ENCODE data around the gene MED12. TPM values are rescaled to one million over a fixed set of nuclear protein-coding genes. Genes with fewer than 3 reads are reported as not detected.

The MED12 gene
- total RNA-seq, 1 experiment from 2014 or later: 35.2 TPM

- Histone ChIP-seq H2AFZ (ENCODE audit: low read length) (no peak overlapping the region), H3K27me3 (ENCODE audit: low read length) (no peaks in the 10 kb centered on the region), H3K4me3 (ENCODE audit: low read length) (no peak overlapping the region), H3K9ac (ENCODE audit: low read length) (no peak overlapping the region), H3K9me2 (replicated peaks; ENCODE audit: insufficient read depth, low read length) (no peaks in the 10 kb centered on the region), H3K27ac (ENCODE audit: low read length) (no peak overlapping the region), H4K20me1 (ENCODE audit: insufficient read depth, low read depth, low read length) (no peaks in the 10 kb centered on the region), H3K9me3 (ENCODE audit: low read length) (no peaks in the 10 kb centered on the region), H3K36me3 (ENCODE audit: insufficient read depth, low read length) (no peaks in the 10 kb centered on the region), H3K79me2 (ENCODE audit: low read length) (no peaks in the 10 kb centered on the region), H3K4me2 (ENCODE audit: low read depth, low read length, poor library complexity, severe bottlenecking) (no peak overlapping the region), H3K4me1 (ENCODE audit: low read length) (no peaks in the 10 kb centered on the region)
- no peak for DNase-seq
Observed at GRCh38 chrX:71162981-71163380, 44.6 kb downstream of the MED12 start.

- DNase-seq: no peak
- Histone ChIP-seq H3K36me3 (ENCODE audit: insufficient read depth, low read length) (no peaks in the 10 kb centered on the region), H3K4me1 (ENCODE audit: low read length) (no peaks in the 10 kb centered on the region), H3K27me3 (ENCODE audit: low read length) (no peaks in the 10 kb centered on the region), H3K4me3 (ENCODE audit: low read length) (no peak overlapping the region), H4K20me1 (ENCODE audit: insufficient read depth, low read depth, low read length) (no peaks in the 10 kb centered on the region), H3K9me3 (ENCODE audit: low read length) (no peaks in the 10 kb centered on the region), H3K9ac (ENCODE audit: low read length) (no peak overlapping the region), H3K9me2 (replicated peaks; ENCODE audit: insufficient read depth, low read length) (no peaks in the 10 kb centered on the region), H3K79me2 (ENCODE audit: low read length) (no peaks in the 10 kb centered on the region), H2AFZ (ENCODE audit: low read length) (no peak overlapping the region), H3K4me2 (ENCODE audit: low read depth, low read length, poor library complexity, severe bottlenecking) (no peak overlapping the region), H3K27ac (ENCODE audit: low read length) (no peak overlapping the region)
Observed at GRCh38 chrX:71164071-71164470, 45.7 kb downstream of the MED12 start.

GRCh38 chrX:71166461-71166860 is 48.1 kb downstream of the MED12 start:
- H3K27ac ChIP-seq (ENCODE audit: low read length): no peak overlapping the region
- no peaks in the 10 kb centered on the region for H3K9me2 ChIP-seq (replicated peaks; ENCODE audit: insufficient read depth, low read length)
- no peaks in the 10 kb centered on the region for H4K20me1 ChIP-seq (ENCODE audit: insufficient read depth, low read depth, low read length)
- no peaks in the 10 kb centered on the region for H3K9me3 ChIP-seq (ENCODE audit: low read length)
- no peaks in the 10 kb centered on the region for H3K27me3 ChIP-seq (ENCODE audit: low read length)
- no peaks in the 10 kb centered on the region for H3K4me1 ChIP-seq (ENCODE audit: low read length)
- no peak overlapping the region for H3K9ac ChIP-seq (ENCODE audit: low read length)
- no peak overlapping the region for H3K4me3 ChIP-seq (ENCODE audit: low read length)
- H2AFZ ChIP-seq (ENCODE audit: low read length): no peak overlapping the region
- H3K79me2 ChIP-seq (ENCODE audit: low read length): no peaks in the 10 kb centered on the region
- no peak for DNase-seq
- H3K4me2 ChIP-seq (ENCODE audit: low read depth, low read length, poor library complexity, severe bottlenecking): no peak overlapping the region
- H3K36me3 ChIP-seq (ENCODE audit: insufficient read depth, low read length): no peaks in the 10 kb centered on the region

- Histone ChIP-seq H3K4me1 (ENCODE audit: low read length) (no peaks in the 10 kb centered on the region), H2AFZ (ENCODE audit: low read length) (no peak overlapping the region), H3K4me2 (ENCODE audit: low read depth, low read length, poor library complexity, severe bottlenecking) (no peak overlapping the region)
Observed at GRCh38 chrX:71167031-71167781, 48.8 kb downstream of the MED12 start.

GRCh38 chrX:71168134-71168533 is 49.7 kb downstream of the MED12 start:
- H3K27me3 ChIP-seq (ENCODE audit: low read length): no peaks in the 10 kb centered on the region
- H3K9me2 ChIP-seq (replicated peaks; ENCODE audit: insufficient read depth, low read length): no peaks in the 10 kb centered on the region
- no peaks in the 10 kb centered on the region for H4K20me1 ChIP-seq (ENCODE audit: insufficient read depth, low read depth, low read length)
- no peaks in the 10 kb centered on the region for H3K4me1 ChIP-seq (ENCODE audit: low read length)
- H3K36me3 ChIP-seq (ENCODE audit: insufficient read depth, low read length): no peaks in the 10 kb centered on the region
- no peak overlapping the region for H3K9ac ChIP-seq (ENCODE audit: low read length)
- no peak overlapping the region for H3K4me3 ChIP-seq (ENCODE audit: low read length)
- H3K4me2 ChIP-seq (ENCODE audit: low read depth, low read length, poor library complexity, severe bottlenecking): no peak overlapping the region
- no peaks in the 10 kb centered on the region for H3K9me3 ChIP-seq (ENCODE audit: low read length)
- no peak for DNase-seq
- H2AFZ ChIP-seq (ENCODE audit: low read length): no peak overlapping the region
- no peak overlapping the region for H3K27ac ChIP-seq (ENCODE audit: low read length)
- no peaks in the 10 kb centered on the region for H3K79me2 ChIP-seq (ENCODE audit: low read length)

More at GRCh38 chrX:71167031-71167781, 48.8 kb downstream of the MED12 start:
- H4K20me1 ChIP-seq (ENCODE audit: insufficient read depth, low read depth, low read length): no peaks in the 10 kb centered on the region
- H3K9me2 ChIP-seq (replicated peaks; ENCODE audit: insufficient read depth, low read length): no peaks in the 10 kb centered on the region
- no peaks in the 10 kb centered on the region for H3K36me3 ChIP-seq (ENCODE audit: insufficient read depth, low read length)
- no peaks in the 10 kb centered on the region for H3K9me3 ChIP-seq (ENCODE audit: low read length)
- DNase-seq: no peak
- H3K27ac ChIP-seq (ENCODE audit: low read length): no peak overlapping the region
- H3K4me3 ChIP-seq (ENCODE audit: low read length): no peak overlapping the region
- no peaks in the 10 kb centered on the region for H3K79me2 ChIP-seq (ENCODE audit: low read length)
- H3K27me3 ChIP-seq (ENCODE audit: low read length): no peaks in the 10 kb centered on the region
- H3K9ac ChIP-seq (ENCODE audit: low read length): no peak overlapping the region

- Histone ChIP-seq H4K20me1 (ENCODE audit: insufficient read depth, low read depth, low read length) (no peaks in the 10 kb centered on the region), H3K36me3 (ENCODE audit: insufficient read depth, low read length) (no peaks in the 10 kb centered on the region), H2AFZ (ENCODE audit: low read length) (no peak overlapping the region), H3K27me3 (ENCODE audit: low read length) (no peaks in the 10 kb centered on the region), H3K9ac (ENCODE audit: low read length) (no peak overlapping the region), H3K4me2 (ENCODE audit: low read depth, low read length, poor library complexity, severe bottlenecking) (no peak overlapping the region), H3K9me3 (ENCODE audit: low read length) (no peaks in the 10 kb centered on the region), H3K4me1 (ENCODE audit: low read length) (no peaks in the 10 kb centered on the region), H3K9me2 (replicated peaks; ENCODE audit: insufficient read depth, low read length) (no peaks in the 10 kb centered on the region), H3K4me3 (ENCODE audit: low read length) (no peak overlapping the region), H3K79me2 (ENCODE audit: low read length) (no peaks in the 10 kb centered on the region), H3K27ac (ENCODE audit: low read length) (no peak overlapping the region)
- DNase-seq: no peak
Observed at GRCh38 chrX:71169586-71169985, 51.2 kb downstream of the MED12 start.

- no peaks in the 10 kb centered on the region for H3K9me2 ChIP-seq (replicated peaks; ENCODE audit: insufficient read depth, low read length)
- H3K79me2 ChIP-seq (ENCODE audit: low read length): no peaks in the 10 kb centered on the region
- H3K27me3 ChIP-seq (ENCODE audit: low read length): no peaks in the 10 kb centered on the region
- no peak overlapping the region for H3K4me2 ChIP-seq (ENCODE audit: low read depth, low read length, poor library complexity, severe bottlenecking)
- no peaks in the 10 kb centered on the region for H3K9me3 ChIP-seq (ENCODE audit: low read length)
- no peak overlapping the region for H2AFZ ChIP-seq (ENCODE audit: low read length)
- no peak overlapping the region for H3K27ac ChIP-seq (ENCODE audit: low read length)
- H3K4me3 ChIP-seq (ENCODE audit: low read length): no peak overlapping the region
- H3K4me1 ChIP-seq (ENCODE audit: low read length): no peaks in the 10 kb centered on the region
- peaks cover 3% of the 10 kb centered on the region; the same call in 1 of the 2 replicates for H3K36me3 ChIP-seq (ENCODE audit: insufficient read depth, low read length)
- no peak for DNase-seq
- H3K9ac ChIP-seq (ENCODE audit: low read length): no peak overlapping the region
- H4K20me1 ChIP-seq (ENCODE audit: insufficient read depth, low read depth, low read length): no peaks in the 10 kb centered on the region
Observed at GRCh38 chrX:71170660-71171059, 52.3 kb downstream of the MED12 start.

GRCh38 chrX:71171110-71171801 is 52.9 kb downstream of the MED12 start:
- Histone ChIP-seq H3K9me3 (ENCODE audit: low read length) (no peaks in the 10 kb centered on the region), H3K9me2 (replicated peaks; ENCODE audit: insufficient read depth, low read length) (no peaks in the 10 kb centered on the region), H3K4me3 (ENCODE audit: low read length) (no peak overlapping the region), H3K79me2 (ENCODE audit: low read length) (no peaks in the 10 kb centered on the region), H2AFZ (ENCODE audit: low read length) (no peak overlapping the region), H3K27ac (ENCODE audit: low read length) (no peak overlapping the region), H3K36me3 (ENCODE audit: insufficient read depth, low read length) (peaks cover 3% of the 10 kb centered on the region; the same call in 1 of the 2 replicates), H3K27me3 (ENCODE audit: low read length) (no peaks in the 10 kb centered on the region), H3K4me1 (ENCODE audit: low read length) (no peaks in the 10 kb centered on the region), H4K20me1 (ENCODE audit: insufficient read depth, low read depth, low read length) (no peaks in the 10 kb centered on the region), H3K4me2 (ENCODE audit: low read depth, low read length, poor library complexity, severe bottlenecking) (no peak overlapping the region), H3K9ac (ENCODE audit: low read length) (no peak overlapping the region)
- no peak for DNase-seq

Measured in Karpas-422 (cell line).